HG03521 (cell line): ENCODE measurements around the gene NUDT14.

Experiments
- ATAC-seq: cut with Tn5 transposase; IDR thresholded peaks from one replicate; pipeline ENCODE4 v1.9.1; 2021; ENCODE audit warnings: mild to moderate bottlenecking, moderate library complexity; ENCODE audit not compliant: unreplicated experiment

The NUDT14 gene

GRCh38 chr14:105180592-105181548 is at the start of gene NUDT14:
NUDT14 (minus strand) TSS chr14:105181312; CDS start chr14:105181209, 103 bp downstream.
- peak; percentile 63 for ATAC-seq

GRCh38 chr14:105229099-105229655 is 48.1 kb upstream of the NUDT14 start:
- ATAC-seq, result no peak

- no peak for ATAC-seq
Observed at GRCh38 chr14:105228562-105228961, 47.5 kb upstream of the NUDT14 start.

GRCh38 chr14:105227346-105227745 is 46.2 kb upstream of the NUDT14 start:
- ATAC-seq, result no peak

- no peak for ATAC-seq
Observed at GRCh38 chr14:105226198-105226597, 45.1 kb upstream of the NUDT14 start.

- ATAC-seq, result no peak
Observed at GRCh38 chr14:105224845-105225570, 43.9 kb upstream of the NUDT14 start.

GRCh38 chr14:105223770-105224544 is 42.8 kb upstream of the NUDT14 start:
- no peak for ATAC-seq

GRCh38 chr14:105223260-105223659 is 42.1 kb upstream of the NUDT14 start:
- no peak for ATAC-seq

GRCh38 chr14:105221598-105222178 is 40.6 kb upstream of the NUDT14 start:
- no peak for ATAC-seq

GRCh38 chr14:105220699-105221597 is 39.8 kb upstream of the NUDT14 start:
- no peak for ATAC-seq

GRCh38 chr14:105219753-105220152 is 38.6 kb upstream of the NUDT14 start:
- no peak for ATAC-seq

GRCh38 chr14:105219043-105219612 is 38.0 kb upstream of the NUDT14 start:
- ATAC-seq, result no peak

GRCh38 chr14:105218611-105219010 is 37.5 kb upstream of the NUDT14 start:
- ATAC-seq, result no peak

GRCh38 chr14:105217774-105218173 is 36.7 kb upstream of the NUDT14 start:
- ATAC-seq, result no peak

- no peak for ATAC-seq
Observed at GRCh38 chr14:105216490-105217247, 35.6 kb upstream of the NUDT14 start.

- ATAC-seq, result no peak
Observed at GRCh38 chr14:105215602-105216001, 34.5 kb upstream of the NUDT14 start.

- no peak for ATAC-seq
Observed at GRCh38 chr14:105214324-105214915, 33.3 kb upstream of the NUDT14 start.

- no peak for ATAC-seq
Observed at GRCh38 chr14:105213361-105213760, 32.2 kb upstream of the NUDT14 start.
